GM23248 (cell line): ENCODE results near the gene ARL6IP4.

ENCODE experiments used
- EZH2 ChIP-seq: fragments of 200-600 bp; sonication (generic); IDR thresholded peaks from 2 replicates; pipeline ENCODE4 v1.6.1; 2018; ENCODE audit warnings: antibody characterized with exemption, mild to moderate bottlenecking; ENCODE audit not compliant: insufficient read depth, poor library complexity, severe bottlenecking
- EZH2phosphoT487 ChIP-seq: fragments of 200-600 bp; sonication (generic); IDR thresholded peaks from 2 replicates; pipeline ENCODE4 v1.6.1; 2018; ENCODE audit warnings: antibody characterized with exemption, moderate library complexity, mild to moderate bottlenecking, low read depth; ENCODE audit not compliant: insufficient read depth

GRCh38 chr12:122946690-122947341 lies 33.7 kb upstream of the ARL6IP4 start:
- TF ChIP-seq EZH2 (no peak), EZH2phosphoT487 (no peak)
